Measurements from ENCODE around the gene VPS50.

VPS50 gene, protein sequence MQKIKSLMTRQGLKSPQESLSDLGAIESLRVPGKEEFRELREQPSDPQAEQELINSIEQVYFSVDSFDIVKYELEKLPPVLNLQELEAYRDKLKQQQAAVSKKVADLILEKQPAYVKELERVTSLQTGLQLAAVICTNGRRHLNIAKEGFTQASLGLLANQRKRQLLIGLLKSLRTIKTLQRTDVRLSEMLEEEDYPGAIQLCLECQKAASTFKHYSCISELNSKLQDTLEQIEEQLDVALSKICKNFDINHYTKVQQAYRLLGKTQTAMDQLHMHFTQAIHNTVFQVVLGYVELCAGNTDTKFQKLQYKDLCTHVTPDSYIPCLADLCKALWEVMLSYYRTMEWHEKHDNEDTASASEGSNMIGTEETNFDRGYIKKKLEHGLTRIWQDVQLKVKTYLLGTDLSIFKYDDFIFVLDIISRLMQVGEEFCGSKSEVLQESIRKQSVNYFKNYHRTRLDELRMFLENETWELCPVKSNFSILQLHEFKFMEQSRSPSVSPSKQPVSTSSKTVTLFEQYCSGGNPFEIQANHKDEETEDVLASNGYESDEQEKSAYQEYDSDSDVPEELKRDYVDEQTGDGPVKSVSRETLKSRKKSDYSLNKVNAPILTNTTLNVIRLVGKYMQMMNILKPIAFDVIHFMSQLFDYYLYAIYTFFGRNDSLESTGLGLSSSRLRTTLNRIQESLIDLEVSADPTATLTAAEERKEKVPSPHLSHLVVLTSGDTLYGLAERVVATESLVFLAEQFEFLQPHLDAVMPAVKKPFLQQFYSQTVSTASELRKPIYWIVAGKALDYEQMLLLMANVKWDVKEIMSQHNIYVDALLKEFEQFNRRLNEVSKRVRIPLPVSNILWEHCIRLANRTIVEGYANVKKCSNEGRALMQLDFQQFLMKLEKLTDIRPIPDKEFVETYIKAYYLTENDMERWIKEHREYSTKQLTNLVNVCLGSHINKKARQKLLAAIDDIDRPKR

GRCh38 chr7:93231799-93232672 is at the start of gene VPS50:
Gene VPS50, plus strand, starts transcription at chr7:93232366. Its CDS starts 102 bp downstream, at chr7:93232468.
- DNase-seq (ENCODE audit: low spot score) = peak; percentile 92

GRCh38 chr7:93185303-93186027 is 46.7 kb upstream of the VPS50 start:
- no peak for DNase-seq (ENCODE audit: low spot score)

DNA sequence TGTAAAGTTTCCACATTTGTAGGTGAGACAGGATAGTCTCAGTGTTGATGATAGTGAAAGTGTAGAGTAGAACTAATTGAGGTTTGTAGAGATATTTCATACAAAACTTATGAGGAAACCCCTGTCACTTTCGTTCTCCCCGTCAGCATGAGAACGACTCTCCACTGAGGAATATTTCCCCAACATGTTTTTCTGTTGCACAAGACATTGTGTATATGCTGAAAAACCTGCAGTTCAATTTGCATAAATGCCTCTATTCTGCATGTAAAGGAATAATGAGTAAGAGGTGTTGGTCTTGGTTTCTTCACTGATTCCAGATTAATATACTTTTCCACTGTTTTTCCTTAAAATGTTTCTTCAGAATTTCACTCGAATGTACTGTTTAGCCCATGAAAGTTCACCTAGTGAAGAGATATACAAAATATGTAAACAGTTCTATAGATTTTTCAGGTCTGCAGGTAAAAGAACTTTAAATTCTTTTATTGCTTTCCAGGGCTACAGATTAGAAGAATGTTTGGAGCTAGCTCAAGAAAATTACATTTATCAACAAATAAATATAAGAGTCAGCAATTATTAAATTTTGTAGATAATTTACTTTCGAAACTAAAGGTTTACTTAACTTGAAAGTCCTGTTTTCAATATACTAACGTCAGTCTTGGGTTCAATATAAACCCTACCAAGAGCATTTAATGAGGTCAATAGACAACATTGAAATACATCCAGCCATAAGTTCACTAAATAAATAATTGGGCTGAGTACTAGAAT is 43.1 kb upstream of the VPS50 start:
- no peak for DNase-seq (ENCODE audit: low spot score)

- DNase-seq (ENCODE audit: low spot score) = no peak
Observed at GRCh38 chr7:93194386-93194785, 37.8 kb upstream of the VPS50 start.

DNA sequence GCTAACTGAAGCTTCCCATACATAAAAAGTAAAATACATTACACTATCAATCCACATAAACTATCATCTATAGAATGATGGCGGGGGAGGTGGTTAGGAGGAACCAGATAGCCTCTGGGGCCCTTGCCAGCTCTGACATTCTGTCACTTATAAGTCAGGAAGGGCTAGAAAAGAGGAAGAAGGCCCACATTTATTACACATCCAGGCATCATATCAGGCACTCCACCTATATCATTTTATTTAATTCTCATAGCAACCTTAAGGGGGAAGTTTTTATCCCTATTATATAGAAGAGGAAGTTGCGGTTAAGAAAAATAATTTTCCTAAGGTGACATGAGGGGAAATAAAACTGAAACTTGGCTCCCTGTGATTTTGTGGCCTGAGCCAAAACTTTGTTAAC is 35.8 kb upstream of the VPS50 start:
- no peak for DNase-seq (ENCODE audit: low spot score)

GRCh38 chr7:93198472-93198871 is 33.7 kb upstream of the VPS50 start:
- no peak for DNase-seq (ENCODE audit: low spot score)

DNA sequence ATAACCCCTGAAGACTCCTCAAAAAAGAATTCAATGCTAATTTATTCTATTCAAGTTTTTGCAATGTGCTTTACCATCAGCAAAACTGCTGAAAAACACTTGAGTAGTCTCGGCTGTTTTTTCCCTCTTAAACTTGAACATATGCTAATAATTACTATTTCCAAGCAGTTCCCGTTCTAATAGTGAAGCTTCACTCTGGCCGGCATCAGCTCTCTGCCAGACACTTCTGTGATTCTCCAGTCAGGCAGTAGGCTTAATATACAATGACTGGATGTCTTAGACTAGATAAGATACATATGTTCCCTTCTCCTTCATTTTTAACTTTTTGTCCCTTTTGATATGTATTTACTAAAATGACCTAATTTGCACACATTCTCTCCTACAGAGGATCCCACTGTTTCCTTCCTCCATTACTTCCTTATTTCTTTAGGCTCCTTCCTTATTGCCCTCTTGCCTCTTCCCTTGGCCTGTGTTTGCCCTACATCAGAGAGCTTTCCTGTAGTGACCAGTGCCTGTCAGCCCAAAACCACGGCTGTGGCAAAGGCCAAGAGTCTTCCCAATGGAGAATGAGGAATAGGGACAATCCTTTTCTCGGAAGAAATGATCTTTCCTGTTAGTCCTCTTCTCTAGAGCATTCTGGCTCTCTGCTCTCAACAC is 29.4 kb upstream of the VPS50 start:
- DNase-seq (ENCODE audit: low spot score) = no peak

DNA sequence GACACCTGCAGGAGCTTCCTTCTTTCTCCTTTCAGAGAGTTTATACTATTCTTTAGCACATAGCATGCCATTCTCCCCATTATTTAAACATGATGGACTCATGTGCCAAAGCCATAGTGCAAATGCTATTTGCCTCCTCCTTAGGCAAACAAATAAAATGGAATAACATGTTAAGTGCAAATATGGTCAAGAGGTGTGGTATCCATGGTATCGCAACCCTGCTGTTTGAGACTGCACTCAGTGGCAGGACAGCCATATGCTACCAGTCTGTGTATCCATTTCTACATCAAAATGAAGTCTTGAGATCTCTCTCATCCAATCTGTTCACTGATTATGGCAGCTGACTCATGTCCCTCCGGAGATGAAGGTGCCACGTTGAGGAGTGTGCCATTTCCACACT is 28.7 kb upstream of the VPS50 start:
- DNase-seq (ENCODE audit: low spot score) = no peak

GRCh38 chr7:93205046-93205445 is 27.1 kb upstream of the VPS50 start:
- no peak for DNase-seq (ENCODE audit: low spot score)

DNA sequence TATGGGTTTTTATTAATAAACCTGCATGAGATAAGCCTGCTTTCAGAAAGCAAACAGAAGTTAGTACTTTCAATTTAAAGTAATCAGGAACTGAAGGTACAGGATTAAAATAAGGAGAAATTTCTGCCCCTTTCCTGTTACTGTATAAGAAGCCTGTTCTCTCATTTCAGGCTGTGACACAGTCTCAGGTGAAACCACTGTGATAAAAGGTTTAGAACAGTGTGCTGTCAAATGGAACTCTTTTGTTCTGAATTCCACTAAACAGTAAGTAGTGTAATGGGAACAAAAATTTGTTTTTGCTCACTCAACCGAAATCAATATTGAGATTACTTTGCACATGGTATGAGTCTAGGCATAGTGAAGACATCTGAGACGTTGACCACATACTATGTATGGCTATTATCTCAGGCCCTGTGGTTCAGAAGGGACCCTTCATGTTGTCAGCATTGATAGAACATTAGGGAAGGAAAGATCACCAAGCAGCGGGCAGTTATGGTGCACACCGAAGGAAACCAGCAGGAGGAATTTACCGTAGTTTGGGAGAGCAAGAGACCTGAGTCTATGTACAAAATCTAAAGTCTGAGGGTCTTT is 20.8 kb upstream of the VPS50 start:
- DNase-seq (ENCODE audit: low spot score) = no peak

- DNase-seq (ENCODE audit: low spot score) = no peak
Observed at GRCh38 chr7:93212881-93213280, 19.3 kb upstream of the VPS50 start.

- DNase-seq (ENCODE audit: low spot score) = no peak
Observed at GRCh38 chr7:93218997-93219827, 13.0 kb upstream of the VPS50 start.

DNA sequence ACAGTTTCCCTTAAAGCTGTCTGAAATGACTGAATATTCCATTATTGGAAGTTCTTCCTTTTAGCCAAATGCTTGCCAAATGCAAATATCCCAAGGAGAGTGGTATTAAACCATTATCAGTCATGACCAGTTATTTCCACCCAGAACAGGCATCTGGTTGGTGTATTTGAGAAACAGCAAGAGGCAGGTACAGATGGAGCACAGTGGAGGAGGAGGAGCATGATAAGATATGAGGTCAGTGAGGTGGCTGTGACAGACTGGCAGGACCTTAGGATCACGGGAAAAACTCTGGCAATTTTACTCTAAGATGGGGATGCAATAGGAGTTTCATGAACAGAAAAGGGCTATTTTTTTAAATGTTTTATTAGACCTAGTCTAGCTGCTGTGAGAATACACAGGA is 12.3 kb upstream of the VPS50 start:
- no peak for DNase-seq (ENCODE audit: low spot score)

DNA sequence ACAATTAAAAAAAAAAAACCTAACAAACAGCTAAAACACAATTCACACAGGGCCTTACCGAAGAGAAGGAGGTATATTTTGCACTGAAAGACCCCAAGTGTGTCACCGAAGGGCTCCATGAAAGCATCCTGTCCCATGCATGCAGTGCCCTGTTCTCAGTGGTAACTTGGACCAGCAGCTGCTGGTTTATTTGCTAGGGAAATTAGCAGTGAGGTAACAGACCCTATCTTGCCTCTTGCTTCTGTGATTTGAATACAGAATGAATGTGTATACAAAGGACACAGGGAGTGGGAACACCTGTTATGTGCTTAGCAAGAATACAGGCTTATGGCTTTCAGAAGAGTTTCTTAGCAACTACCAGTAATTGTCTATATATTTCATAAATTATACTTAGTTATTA is 5.9 kb upstream of the VPS50 start, which contains the start of gene HEPACAM2:
Gene HEPACAM2, minus strand, starts transcription at position 160 of the 400 bp plus-strand sequence.
- DNase-seq (ENCODE audit: low spot score) = no peak

DNA sequence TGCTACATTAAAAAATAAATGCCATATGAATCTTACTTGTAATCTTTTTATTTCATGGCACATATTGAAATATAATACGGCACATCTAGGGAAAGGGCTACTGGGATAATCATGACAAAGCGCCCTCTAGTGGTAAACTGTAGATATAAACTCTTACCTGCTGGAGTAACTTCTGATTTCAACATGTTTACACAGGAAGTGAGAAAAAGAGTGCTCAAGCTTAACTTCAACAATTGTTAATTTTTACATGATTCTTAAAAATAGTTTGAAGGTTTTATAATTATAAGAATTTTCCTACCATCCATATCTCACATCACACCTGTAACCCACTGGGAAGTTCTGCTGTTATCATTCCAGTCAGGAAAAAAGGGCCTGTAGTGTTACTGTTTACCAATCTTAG is 3.9 kb upstream of the VPS50 start:
- DNase-seq (ENCODE audit: low spot score) = no peak

DNA sequence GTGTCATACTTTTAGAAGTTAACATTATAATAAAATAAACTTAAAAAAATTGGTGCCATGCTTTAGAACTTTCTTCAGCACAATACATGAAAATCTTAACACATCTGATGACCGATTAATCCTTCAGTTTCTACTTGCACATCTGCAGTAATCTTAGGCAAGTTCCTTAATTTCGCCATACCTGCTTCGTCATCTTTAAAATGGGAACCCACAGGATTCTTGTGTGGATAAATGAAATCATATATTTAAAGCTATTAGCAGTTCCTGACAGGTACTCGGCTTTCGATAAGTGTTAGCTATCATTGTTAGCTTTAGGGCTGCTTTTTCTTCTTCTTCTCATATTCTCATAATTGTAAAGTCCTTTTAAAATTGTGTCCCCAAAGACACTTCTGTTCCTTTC is 907 bp upstream of the VPS50 start:
- DNase-seq (ENCODE audit: low spot score) = no peak

- no peak for DNase-seq (ENCODE audit: low spot score)
Observed at GRCh38 chr7:93232673-93233018, 480 bp downstream of the VPS50 start.

- DNase-seq (ENCODE audit: low spot score) = no peak
Observed at GRCh38 chr7:93235541-93235940, 3.4 kb downstream of the VPS50 start.

GRCh38 chr7:93238131-93238530 is 6.0 kb downstream of the VPS50 start:
- no peak for DNase-seq (ENCODE audit: low spot score)
